K562 (cell line): ENCODE data around the gene ACTR8.

ENCODE experiments used
- CHD2 ChIP-seq: IDR thresholded peaks from 2 replicates; pipeline ENCODE4 v1.6.1; 2011; ENCODE audit warnings: low read depth, low read length
- NFIC ChIP-seq: fragments of 450-650 bp; IDR thresholded peaks from 2 replicates; pipeline ENCODE4 v1.6.1; 2017; ENCODE audit warnings: mild to moderate bottlenecking, inconsistent platforms
- RNF2 ChIP-seq: sonication (generic); IDR thresholded peaks from 2 replicates; pipeline ENCODE4 v1.6.1; 2016
- SIN3A ChIP-seq, 2 experiments: fragments of 150-350 bp in 1 of 2; IDR thresholded peaks; 2 replicates each; pipeline ENCODE4 v1.6.1; 2011 to 2016; ENCODE audit warnings: borderline replicate concordance in 2 of 2, low read depth in 2 of 2, low read length in 2 of 2, mild to moderate bottlenecking in 2 of 2, moderate library complexity in 2 of 2; ENCODE audit not compliant: control insufficient read depth in 1 of 2
- SREBF2 ChIP-seq: sonication (generic); formaldehyde crosslinking; IDR thresholded peaks from 2 replicates; pipeline ENCODE4 v1.4.0; 2020; ENCODE audit warnings: mild to moderate bottlenecking, missing genetic modification reagents
- TEAD4 ChIP-seq, 2 experiments: sonication (generic) in 1 of 2; formaldehyde crosslinking in 1 of 2; IDR thresholded peaks; 2 replicates each; pipeline versions ENCODE4 v1.6.1 to v1.8.0; 2012 to 2022; ENCODE audit warnings: borderline replicate concordance in 1 of 2, inconsistent platforms in 1 of 2, low read length in 1 of 2, mild to moderate bottlenecking in 1 of 2, missing genetic modification reagents in 1 of 2
- TF ChIP-seq, protein P1 (sequence below): fragments of 450-650 bp; IDR thresholded peaks from 2 replicates; pipeline ENCODE4 v1.6.1; 2016
- TF ChIP-seq, protein P2 (sequence below), 2 experiments: fragments of 450-650 bp in 1 of 2; sonication (generic) in 1 of 2; formaldehyde crosslinking in 1 of 2; IDR thresholded peaks in 1 of 2; conservative IDR thresholded peaks in 1 of 2; 2 replicates each; pipeline versions ENCODE4 v1.6.1 to v1.8.1; 2016 to 2023; ENCODE audit warnings: mild to moderate bottlenecking in 2 of 2, moderate library complexity in 2 of 2, inconsistent platforms in 1 of 2, missing genetic modification reagents in 1 of 2
- TF ChIP-seq, protein P3 (sequence below), 3 experiments: IDR thresholded peaks in 2 of 3; conservative IDR thresholded peaks in 1 of 3; 2 replicates each; pipeline ENCODE4 v1.5.1; 2011 to 2012; ENCODE audit warnings: low read length in 3 of 3, mild to moderate bottlenecking in 3 of 3, control low read depth in 2 of 3, improper control_type of control experiment in 1 of 3, inconsistent platforms in 1 of 3, low read depth in 1 of 3, mixed read lengths in 1 of 3, moderate library complexity in 1 of 3; ENCODE audit not compliant: insufficient read depth in 2 of 3

DNA sequence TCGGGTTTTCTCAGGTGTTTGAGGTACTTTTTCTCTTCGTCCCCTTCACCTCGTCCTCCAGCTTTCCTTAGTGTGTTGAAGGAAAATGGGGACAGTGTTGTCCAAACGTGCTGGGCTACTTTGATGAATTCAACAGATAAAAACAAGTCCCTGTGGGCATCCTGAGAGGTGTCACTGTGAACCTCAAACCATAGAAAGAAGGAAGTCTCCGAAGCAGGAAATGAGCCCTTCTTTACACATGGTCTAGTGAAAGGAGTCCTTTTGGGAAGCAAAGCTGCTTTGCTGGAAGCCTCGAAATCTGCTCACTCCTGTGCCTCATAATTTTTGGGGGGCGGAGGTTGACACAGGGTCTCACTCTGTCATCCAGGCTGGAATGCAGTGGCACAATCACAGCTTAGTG lies 25.0 kb downstream of the ACTR8 start:
- no peak for TF ChIP-seq SIN3A (IDR thresholded peaks at IDR 0.05; ENCODE audit: borderline replicate concordance in 2 of 2, control insufficient read depth in 1 of 2, low read depth in 2 of 2, low read length in 2 of 2)
- TF ChIP-seq, protein P1, sequence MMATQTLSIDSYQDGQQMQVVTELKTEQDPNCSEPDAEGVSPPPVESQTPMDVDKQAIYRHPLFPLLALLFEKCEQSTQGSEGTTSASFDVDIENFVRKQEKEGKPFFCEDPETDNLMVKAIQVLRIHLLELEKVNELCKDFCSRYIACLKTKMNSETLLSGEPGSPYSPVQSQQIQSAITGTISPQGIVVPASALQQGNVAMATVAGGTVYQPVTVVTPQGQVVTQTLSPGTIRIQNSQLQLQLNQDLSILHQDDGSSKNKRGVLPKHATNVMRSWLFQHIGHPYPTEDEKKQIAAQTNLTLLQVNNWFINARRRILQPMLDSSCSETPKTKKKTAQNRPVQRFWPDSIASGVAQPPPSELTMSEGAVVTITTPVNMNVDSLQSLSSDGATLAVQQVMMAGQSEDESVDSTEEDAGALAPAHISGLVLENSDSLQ: no peak
- no peak for TF ChIP-seq RNF2
- TF ChIP-seq NFIC: no peak
- TF ChIP-seq, protein P2, sequence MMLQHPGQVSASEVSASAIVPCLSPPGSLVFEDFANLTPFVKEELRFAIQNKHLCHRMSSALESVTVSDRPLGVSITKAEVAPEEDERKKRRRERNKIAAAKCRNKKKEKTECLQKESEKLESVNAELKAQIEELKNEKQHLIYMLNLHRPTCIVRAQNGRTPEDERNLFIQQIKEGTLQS (IDR thresholded peaks at IDR 0.05): no peak
- TF ChIP-seq, protein P2 (CRISPR knock-in tag; conservative IDR thresholded peaks at IDR 0.05): no peak
- no peak for TF ChIP-seq CHD2
- TF ChIP-seq, protein P3, sequence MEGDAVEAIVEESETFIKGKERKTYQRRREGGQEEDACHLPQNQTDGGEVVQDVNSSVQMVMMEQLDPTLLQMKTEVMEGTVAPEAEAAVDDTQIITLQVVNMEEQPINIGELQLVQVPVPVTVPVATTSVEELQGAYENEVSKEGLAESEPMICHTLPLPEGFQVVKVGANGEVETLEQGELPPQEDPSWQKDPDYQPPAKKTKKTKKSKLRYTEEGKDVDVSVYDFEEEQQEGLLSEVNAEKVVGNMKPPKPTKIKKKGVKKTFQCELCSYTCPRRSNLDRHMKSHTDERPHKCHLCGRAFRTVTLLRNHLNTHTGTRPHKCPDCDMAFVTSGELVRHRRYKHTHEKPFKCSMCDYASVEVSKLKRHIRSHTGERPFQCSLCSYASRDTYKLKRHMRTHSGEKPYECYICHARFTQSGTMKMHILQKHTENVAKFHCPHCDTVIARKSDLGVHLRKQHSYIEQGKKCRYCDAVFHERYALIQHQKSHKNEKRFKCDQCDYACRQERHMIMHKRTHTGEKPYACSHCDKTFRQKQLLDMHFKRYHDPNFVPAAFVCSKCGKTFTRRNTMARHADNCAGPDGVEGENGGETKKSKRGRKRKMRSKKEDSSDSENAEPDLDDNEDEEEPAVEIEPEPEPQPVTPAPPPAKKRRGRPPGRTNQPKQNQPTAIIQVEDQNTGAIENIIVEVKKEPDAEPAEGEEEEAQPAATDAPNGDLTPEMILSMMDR (IDR thresholded peaks at IDR 0.05 in 2 of 3, conservative IDR thresholded peaks at IDR 0.05 in 1 of 3; ENCODE audit: insufficient read depth in 2 of 3, low read depth in 1 of 3, low read length in 3 of 3): no peak
- TF ChIP-seq SREBF2: no peak
- TF ChIP-seq TEAD4 (IDR thresholded peaks at IDR 0.05; ENCODE audit: low read length): no peak
- TF ChIP-seq TEAD4 (CRISPR knock-in tag; IDR thresholded peaks at IDR 0.05; ENCODE audit: borderline replicate concordance): no peak
